AG20443 (cell line): Measurements from ENCODE around the gene GALM.
"Not testable (repeated sequence)": the region's sequence is repeated elsewhere in the genome, so short reads cannot be mapped to it uniquely, and the experiment has no call there.

Experiments used
- DNase-seq: peaks from one replicate; pipeline ENCODE4 v3.0.0; 2012; ENCODE audit warnings: low spot score, mixed read lengths

GALM gene

DNA sequence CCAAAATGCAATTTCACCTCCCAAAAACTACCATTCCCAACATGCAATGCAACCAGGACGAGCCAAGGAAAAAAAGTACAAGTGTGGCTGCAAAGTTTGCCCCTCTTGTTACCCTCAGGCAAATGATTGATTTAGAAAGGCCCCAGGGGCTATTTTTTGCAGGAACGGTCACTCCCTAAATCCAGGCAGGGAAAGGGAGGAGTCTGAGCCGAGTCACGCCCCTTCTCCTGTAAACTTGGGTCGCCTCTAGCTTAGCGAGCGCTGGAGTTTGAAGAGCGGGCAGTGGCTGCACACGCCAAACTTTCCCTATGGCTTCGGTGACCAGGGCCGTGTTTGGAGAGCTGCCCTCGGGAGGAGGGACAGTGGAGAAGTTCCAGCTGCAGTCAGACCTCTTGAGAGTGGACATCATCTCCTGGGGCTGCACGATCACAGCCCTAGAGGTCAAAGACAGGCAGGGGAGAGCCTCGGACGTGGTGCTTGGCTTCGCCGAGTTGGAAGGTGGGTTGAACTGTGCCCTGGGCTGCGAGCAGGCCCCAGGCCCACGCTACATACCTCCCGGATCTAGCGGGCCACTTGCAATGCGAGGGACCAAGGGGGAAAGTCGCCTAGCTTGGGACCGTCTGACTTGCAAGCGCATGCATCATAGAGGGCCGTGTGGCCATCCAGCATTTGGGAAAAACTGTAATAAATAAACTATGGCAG is at the start of gene GALM:
GALM (plus strand) TSS at position 261 of the 702 bp plus-strand sequence; CDS start at position 309, 48 bp downstream.
- peak; percentile 89 for DNase-seq

DNA sequence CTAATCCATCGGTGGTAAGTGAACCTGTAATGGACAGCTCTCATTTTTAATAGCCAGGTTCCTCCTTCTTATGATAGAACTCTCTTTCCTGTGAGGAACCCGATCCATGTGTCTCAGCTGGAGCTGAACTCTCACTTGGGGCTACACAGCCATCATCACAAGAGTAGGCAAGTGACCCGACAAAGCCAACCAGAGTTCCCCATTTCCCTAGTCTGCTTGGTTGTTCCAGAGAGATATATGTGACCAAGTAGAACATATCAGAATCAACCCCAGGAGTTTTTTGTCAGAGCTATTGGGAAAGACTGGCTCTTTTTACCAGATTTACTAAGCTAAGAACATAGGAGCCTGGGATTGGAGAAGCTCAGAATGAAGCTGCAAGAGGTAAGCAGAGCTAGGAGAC is 48.6 kb upstream of the GALM start:
- DNase-seq: no peak

DNA sequence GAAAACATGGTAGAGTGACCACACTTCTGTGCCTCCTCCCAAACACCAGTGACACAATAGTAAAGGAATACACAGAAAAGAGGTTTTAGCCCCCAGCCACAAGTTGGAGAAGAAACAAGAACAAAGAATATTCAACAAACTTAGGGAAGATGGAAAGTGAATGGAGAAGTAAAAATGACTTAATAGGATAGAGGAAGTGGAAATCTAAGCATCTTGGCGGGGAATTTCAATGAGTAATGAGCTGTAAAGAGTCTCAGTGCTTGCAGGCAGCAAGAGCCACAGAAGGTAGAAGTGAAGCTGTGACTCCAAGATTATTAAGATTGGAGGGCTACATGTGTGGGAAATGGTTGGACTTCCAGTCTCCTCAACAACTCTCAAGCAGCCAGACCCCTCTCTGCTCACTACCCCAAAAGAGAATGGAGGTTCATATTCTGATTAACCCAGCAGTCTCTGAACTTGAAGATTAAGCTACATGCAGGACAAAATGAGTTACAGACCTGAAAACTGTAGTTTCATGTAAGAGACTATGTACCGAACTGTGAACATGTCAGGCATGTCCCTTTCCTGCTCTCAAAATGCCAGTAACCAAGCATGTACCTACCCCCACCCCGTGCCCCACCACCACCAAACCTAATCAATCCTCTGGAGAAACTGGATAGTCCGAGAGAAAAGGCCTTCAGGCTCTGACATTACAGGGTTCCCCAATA is 46.3 kb upstream of the GALM start:
- DNase-seq: peak; percentile 22

DNA sequence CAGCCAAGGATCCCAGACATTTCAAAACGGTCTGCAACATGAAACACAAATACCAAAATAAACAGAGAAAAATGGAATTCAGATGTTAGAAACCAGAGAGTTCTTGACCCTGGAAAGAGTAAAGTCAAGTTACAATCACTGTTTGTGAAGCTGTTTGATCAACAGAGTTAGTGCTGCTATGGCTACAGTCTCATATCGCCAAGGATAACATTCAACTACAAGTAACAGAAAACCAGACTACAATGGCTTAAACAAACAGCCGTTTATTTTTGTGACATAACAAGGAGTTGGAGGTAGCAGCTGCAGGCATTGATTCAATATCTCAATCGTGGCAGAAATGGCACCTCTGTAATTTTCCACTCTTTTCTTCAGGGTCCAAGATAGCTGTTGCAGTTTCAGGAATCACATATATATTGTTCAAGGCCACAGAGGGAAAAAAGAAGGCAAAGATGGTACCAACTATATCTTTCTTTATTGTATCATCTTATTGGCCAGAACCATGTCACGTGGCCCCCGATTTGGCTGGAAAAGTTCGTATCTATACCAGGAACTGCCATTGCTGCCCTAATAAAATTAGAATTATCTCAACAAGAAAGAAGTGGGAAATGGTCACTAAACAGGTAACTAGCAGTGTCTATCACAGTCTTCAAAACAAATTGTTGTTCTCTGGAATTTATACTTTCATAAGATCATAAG is 45.5 kb upstream of the GALM start:
- peak; percentile 38 for DNase-seq

DNA sequence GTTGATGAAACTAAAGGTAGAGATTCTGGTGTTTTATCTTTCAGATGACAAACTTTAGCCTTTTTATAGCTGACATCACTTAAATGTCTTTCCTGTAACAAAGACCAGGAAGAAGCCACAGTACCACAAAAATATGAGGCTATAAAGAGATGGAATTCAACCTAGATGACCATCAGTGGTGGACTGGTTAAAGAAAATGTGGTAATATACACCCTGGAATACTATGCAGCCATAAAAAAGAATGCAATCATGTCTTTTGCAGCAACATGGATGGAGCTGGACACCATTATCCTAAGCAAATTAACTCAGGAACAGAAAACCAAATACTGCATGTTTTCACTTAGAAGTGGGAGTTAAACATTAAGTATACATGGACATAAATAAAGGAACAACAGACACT is 44.9 kb upstream of the GALM start:
- no peak for DNase-seq

DNA sequence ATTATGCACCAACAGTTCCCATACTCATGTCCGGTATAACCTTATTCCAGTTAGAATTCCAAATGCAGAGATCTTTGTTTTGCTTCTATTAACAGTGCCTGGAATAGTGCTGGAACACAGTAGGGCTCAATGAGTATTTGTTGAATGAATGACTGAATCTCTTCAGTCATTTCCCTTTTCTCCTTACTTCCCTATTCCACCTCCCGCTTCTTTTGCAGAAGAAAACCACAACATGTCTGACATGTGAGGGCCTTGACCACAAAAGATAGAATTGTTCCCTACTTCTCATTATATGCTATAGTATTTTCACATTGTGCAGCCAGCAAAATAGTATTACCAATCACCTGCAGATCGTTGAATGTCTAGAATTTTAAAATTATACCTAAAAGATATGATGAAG is 43.7 kb upstream of the GALM start:
- DNase-seq: no peak

DNA sequence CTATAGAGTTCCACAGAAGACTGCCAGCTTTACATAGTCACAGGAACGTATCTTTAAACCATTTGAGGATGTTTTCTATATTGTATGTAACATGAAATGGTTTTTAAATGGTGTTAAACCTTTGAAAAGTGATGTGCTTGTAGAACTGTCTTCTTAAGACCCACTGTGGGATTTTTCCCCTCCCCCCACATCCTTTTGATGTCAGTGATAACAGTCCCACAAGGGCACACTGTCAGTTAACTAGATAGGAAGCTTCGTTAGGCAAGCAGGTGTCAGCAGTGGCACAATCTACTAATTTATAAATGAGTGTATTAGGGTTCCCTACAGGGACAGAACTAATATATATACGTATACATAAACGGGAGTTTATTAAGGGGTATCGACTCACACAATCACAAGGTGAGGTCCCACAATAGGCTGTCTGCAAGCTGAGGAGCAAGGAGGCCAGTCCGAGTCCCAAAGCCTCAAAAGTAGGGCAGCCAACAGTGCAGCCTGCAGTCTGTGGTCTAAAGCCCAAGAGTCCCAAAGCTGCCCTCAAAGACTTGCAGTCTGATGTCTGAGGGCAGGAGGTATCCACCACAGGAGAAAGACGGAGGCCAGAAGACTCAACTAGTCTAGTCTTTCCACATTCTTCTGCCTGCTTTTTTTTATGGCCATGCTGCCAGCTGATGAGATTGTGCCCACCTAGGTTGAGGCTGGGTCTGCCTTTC is 39.4 kb upstream of the GALM start:
- DNase-seq: no peak

DNA sequence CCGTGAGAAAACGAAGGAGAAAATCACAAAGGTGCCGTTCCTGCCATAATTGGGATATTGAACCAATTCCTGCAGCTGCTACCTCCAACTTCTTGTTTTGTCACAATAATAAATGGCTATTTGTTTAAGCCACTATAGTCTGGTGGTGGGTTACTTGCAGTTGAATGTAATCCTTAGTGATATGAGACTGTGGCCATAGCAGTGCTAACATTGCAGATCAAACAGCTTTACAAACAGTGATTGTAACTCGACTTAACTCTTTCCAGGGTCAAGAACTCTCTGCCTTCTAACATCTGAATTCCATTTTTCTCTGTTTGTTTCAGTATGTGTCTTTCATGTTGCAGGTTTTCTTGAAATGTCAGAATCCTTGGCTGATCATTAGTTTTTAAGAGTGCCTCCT is 38.5 kb upstream of the GALM start:
- DNase-seq: no peak

DNA sequence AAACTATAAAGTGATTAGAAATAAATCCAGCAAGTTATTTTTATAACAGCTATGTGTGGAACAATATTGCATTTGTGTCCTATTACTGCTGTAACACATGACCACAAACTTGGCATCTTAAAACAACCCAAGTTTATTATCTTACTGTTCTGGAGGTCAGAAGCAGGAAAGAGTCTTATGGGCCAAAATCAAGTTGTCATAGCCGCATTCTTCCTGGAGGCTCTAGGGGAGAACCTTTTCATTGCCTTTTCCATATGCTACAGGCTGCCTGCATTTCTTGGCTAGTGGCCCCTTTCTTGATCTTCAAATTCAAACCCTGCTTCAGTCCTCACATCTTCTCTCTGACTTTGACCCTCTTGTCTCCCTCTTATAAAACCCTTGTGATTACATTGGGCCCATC is 36.2 kb upstream of the GALM start:
- DNase-seq: no peak

DNA sequence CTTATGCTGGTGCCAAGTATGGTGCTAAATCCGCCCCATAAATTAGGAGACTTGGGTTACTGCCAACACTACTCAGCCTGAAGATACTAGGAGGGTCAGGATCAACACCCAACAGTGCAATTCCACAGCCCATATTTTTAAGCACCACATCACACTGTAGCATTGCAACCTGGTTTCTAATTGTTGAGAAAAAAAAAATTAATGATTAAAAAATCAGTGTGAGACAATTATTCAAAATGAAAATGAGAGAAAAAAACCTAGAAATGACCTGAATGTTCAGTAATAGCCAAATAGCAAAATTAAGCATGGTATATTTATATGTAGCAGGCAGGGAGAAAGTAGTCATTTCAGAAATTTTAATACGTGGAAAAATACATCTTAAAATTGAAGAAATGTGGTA is 33.9 kb upstream of the GALM start:
- no peak for DNase-seq

DNA sequence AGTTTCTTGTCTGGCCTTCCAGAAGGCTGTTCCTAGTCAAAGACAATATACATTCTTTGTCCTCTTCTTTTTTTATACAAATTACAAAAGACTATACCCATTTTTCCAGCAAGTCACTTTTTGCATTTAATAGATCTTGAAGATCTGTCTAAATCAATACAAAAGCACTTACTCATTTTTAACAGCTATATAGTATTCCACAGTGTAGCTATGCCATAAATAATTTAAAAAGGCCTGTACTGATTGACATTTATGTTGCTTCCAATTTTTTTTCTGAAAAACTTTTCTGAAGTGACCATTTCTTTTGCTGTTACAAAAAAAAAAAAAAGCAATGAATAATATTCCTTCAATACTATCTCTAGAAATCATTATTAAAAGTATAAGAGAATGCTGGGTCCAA is 32.9 kb upstream of the GALM start:
- DNase-seq: no peak

DNA sequence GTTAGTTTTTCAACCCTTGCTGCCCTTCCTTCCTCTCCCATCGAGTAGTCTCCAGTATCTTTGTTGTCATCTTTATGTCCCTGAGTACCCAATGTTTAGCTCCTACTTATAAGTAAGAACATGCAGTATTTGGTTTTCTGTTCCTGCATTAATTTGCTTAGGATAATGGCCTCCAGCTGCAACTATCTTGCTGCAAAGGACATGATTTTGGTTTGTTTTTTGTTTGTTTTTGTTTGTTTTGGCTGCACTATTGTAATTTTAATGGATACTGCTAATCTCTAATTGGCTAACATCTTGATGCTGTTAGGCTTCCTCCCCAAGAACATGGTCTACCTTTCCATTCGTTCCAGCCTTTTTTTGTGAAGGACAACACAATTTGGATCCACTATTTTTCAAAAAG is 32.0 kb upstream of the GALM start:
- no peak for DNase-seq

DNA sequence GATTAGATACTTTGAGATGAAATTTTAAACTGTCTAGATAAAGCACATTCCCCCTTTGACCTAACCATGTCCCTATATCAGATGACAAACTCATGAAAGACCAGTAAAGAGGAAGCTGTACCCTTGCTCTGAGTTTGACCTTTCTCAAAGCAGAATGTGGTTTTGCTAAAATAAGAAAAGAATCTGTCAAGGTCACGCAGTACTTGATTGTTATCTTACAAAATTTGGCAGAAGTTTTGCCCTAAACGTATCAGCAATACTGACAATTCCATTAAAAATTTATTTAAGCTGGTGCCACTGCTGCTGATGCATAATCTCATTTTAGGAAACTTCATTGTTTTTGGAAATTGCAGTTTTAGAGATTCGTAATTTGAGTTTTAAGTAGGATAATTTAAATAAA is 31.2 kb upstream of the GALM start:
- no peak for DNase-seq

DNA sequence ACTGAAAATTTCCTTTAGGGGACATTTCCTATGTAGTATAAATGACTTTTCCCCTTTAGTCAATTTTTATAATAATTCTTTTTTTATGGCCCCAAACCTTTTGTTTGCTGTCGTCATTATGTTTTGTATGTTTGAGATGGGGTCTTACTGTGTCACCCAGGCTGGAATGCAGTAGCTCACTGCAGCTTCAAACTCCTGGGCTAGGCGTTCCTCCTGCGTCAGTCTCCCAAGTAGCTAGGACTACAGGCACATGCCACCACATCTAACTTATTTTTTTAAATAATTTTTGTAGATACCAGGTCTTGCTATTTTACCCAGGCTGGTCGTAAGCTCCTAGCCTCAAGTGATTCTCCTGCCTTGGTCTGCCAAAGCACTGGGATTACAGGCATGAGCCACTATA is 30.8 kb upstream of the GALM start:
- DNase-seq: no peak

DNA sequence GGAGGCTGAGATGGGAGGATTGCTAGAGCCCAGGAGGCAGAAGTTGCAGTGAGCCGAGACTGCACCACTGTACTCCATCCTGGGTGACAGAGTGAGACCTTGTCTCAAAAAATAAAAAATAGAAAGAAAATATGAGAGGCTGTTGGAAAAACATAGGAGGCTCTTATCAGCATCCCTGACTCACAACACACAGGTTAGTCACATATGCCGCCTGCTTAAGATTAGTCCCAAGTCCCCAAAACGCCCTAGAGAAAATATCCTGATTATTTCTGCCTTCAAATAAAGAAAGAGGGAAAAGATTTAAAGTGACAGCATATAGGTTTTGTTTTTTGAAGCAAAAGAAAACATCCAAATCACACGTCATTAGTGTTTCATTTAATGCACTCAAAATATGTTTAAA is 29.8 kb upstream of the GALM start:
- DNase-seq: no peak

DNA sequence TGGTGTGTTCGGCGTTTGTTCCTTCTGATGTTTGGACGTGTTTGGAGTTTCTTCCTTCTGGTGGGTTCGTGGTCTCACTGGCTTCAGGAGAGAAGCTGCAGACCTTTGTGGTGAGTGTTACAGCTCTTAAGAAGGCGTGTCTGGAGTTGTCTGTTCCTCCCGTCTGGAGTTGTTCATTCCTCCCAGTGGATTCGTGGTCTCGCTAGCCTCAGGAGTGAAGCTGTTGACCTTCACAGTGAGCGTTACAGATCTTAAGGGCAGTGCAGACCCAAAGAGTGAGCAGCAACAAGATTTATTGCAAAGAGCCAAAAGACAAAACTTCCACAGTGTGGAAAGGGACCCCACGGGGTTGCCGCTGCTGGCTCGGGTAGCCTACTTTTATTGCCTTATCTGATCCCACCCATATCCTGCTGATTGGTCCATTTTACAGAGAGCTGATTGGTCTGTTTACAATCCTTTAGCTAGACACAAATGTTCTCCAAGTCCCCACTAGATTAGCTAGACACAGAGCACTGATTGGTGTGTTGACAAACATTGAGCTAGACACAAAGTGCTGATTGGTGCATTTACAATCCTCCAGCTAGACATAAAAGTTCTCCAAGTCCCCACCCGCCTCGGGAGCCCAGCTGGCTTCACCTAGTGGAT is 23.4 kb upstream of the GALM start:
- DNase-seq: not testable (repeated sequence)

DNA sequence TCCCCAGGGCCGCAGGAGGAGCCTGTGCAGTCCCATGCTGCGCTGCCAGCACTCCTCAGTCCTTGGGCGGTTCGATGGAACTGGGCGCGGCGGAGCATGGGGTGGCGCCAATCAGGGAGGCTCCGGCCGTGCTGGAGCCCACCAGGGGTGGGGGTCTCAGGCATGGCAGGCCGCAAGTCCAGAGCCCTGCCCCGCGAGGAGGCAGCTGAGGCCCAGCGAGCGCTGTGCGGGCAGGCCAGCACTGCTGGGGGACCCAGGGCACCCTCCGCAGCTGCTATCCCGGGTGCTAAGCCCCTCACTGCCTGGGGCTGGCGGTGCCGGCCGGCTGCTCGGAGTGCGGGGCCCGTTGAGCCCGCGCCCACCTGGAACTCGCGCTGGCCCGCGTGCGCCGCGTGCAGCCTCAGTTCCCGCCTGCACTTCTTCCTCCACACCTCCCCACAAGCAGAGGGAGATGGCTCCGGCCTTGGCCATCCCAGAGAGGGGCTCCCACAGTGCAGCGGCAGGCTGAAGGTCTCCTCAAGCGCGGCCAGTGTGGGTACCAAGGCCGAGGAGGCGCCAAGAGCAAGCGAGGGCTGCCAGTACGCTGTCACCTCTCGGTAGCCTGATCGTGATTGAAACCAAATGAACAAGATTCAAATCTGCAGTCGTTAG is 22.8 kb upstream of the GALM start:
- DNase-seq: no peak

DNA sequence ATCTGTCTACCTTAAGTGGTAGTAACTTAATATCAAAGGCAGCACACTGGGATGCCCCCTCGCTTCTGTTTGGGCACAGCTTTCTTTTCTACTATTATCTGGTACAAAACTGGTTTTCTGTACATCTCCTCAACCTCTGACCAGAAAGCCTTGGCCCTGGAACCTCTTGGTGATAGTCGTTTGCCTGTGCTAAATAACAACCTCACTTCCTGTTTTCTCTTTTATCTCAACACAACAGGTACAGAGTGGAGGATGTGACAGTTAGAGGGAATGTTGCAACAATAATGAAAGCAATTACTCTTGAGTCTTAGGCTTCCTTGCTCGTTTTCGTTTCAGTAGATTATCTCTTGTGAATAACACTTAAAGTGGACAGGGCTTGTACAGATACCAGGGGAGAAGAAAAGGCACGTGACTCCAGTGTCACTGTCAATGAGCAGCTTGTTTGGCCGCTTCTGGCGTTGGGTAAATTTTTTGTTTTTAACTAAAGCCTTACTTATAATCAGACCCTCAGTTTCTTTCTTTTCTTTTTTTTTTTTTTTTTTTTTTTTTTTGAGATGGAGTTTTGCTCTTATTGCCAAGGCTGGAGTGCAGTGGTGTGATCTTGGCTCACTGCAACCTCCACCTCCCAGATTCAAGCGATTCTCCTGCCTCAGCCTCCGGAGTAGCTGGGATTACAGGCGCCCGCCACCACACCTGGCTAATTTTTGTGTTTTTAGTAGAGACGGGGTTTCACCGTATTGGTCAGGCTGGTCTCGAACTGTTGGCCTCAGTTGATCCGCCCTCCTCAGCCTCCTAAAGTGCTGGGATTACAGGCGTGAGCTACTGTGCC is 22.0 kb upstream of the GALM start:
- not testable (repeated sequence) for DNase-seq

DNA sequence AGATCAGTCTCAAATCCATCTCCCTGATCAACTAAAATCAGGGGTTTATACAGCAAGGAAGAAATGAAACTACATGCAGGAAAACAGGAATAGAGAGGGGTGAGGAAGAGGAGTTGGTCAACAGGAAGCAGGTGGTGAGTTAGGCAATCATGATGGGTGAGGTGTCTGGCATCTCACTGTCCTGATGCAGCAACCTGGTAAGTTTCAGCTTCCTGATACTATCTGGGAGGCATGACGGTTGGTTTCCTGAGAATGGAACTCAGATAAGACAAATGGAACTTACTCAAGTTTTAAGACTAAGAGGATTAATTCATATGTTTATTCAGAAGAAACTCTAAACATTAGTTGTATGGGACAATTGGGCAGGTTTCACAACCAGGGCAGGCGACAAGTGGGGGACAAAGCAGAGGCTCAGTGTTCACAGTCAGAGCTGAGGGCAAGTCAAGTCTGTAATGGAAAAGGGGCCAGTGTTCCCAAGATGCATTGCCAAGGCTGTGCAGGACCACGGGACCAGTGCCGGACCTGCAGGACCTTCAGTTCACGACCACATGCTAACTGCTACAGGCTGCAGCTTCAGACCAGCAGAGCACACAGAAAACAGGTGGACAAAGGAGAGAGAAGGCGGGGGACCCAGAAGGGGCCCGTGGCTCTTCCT is 17.7 kb upstream of the GALM start:
- no peak for DNase-seq

DNA sequence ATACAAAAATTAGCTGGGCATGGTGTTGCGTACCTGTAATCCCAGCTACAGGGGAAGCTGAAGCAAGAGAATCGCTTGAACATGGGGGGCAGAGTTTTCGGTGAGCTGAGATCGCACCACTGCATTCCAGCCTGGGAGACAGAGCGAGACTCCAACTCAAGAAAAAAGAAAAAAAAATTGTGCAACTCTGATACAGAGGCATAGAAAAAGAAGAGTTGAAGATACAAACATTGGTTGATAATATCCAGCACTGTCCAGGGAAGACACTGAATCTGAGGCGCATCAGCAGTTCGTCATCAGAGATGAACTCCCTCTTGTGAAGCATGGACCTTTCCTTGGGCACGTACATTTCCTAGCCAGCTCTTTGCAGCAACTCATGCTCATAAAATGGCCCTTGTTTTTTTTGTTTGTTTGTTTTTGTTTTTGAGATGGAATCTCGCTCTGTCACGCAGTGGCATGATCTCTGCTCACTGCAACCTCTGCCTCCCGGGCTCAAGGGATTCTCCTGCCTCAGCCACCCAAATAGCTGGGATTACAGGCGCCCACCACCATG is 16.7 kb upstream of the GALM start:
- no peak for DNase-seq
